ENCODE data around the gene CNN1. TPM values are rescaled to one million over a fixed set of nuclear protein-coding genes. Genes with fewer than 3 reads are reported as not detected.

Gene CNN1
- total and polyA plus RNA-seq, 2 of the 8 experiments (the other 6 are each of a cell fraction or from before 2014, with no cell fraction given), result 29.8 to 50.8 TPM

- peaks cover 6% of the 10 kb centered on the region; the same call in 1 of the 2 replicates for H3K23me2 ChIP-seq (ENCODE audit: low read depth, low read length)
- no peaks in the 10 kb centered on the region for H3K79me2 ChIP-seq (ENCODE audit: control insufficient read depth in 1 of 2, insufficient read depth in 2 of 2, low read length in 2 of 2)
- H4K8ac ChIP-seq (ENCODE audit: extremely low read depth, insufficient read depth, low read length), result no peak overlapping the region; the same call in 1 of the 2 replicates
- ChIA-PET POLR2A (ENCODE audit: partially characterized antibody) (interaction anchor here (0.7 to 2.1 kb wide), 5 partner anchors 16 to 24 kb away, joined by 3 to 8 read pairs (median 4); partner anchors contain the start of gene ELOF1), CTCF (ENCODE audit: partially characterized antibody) (interaction anchor here (0.5 to 1.6 kb wide), 4 partner anchors 10 to 19 kb away, joined by 3 to 9 read pairs (median 7); no protein-coding TSS in a partner anchor)
- no peak overlapping the region for H2BK15ac ChIP-seq (ENCODE audit: low read length)
- no peaks in the 10 kb centered on the region for H3K9me3 ChIP-seq (ENCODE audit: insufficient read depth in 2 of 2, low read depth in 1 of 2, low read length in 1 of 2)
- H3K4me3 ChIP-seq (ENCODE audit: extremely low read depth in 1 of 4, insufficient read depth in 2 of 4, low read depth in 3 of 4, low read length in 4 of 4), result no peak overlapping the region
- H4K5ac ChIP-seq (ENCODE audit: insufficient read length, low read depth, low read length), result no peak overlapping the region
- DNase-seq (ENCODE audit: low read depth in 1 of 2, low spot score in 2 of 2) (no peak), FAIRE-seq (no peak)
- H3K4me2 ChIP-seq (ENCODE audit: insufficient read depth in 1 of 2, low read depth in 2 of 2, low read length in 2 of 2), result no peak overlapping the region
- H2BK20ac ChIP-seq (ENCODE audit: low read length), result no peak overlapping the region
- no peak overlapping the region for H4K91ac ChIP-seq (replicated peaks; ENCODE audit: insufficient read length, low read length)
- H3K4me1 ChIP-seq (replicated peaks in 1 of 4; ENCODE audit: control insufficient read depth in 3 of 4, insufficient read depth in 4 of 4, low read length in 3 of 4), result peaks cover 0 to 10% (median 6%) of the 10 kb centered on the region in 4 experiments; a peak in 4 of 7 replicates
- no peak overlapping the region for H2AK5ac ChIP-seq (ENCODE audit: low read depth, low read length)
- no peak overlapping the region for H3K18ac ChIP-seq (ENCODE audit: extremely low read depth, low read length)
- H2BK5ac ChIP-seq (ENCODE audit: low read depth, low read length), result no peak overlapping the region
- 87% methylated on average over 15 of the region's 15 CpGs; no CpG with 5 or more reads in 1 of the 2 experiments for WGBS, 2 experiments (ENCODE audit: extremely low coverage in 1 of 2, insufficient coverage in 1 of 2, insufficient read length in 1 of 2, insufficient replicate concordance in 2 of 2, low coverage in 1 of 2, low lambda C conversion rate in 2 of 2, missing lambda C conversion rate in 1 of 2)
- no peak overlapping the region for H2AFZ ChIP-seq (ENCODE audit: low read length)
- no peaks in the 10 kb centered on the region for H3K36me3 ChIP-seq (ENCODE audit: control insufficient read depth in 2 of 4, insufficient read depth in 4 of 4, low read length in 3 of 4)
- no peaks in the 10 kb centered on the region for H3K79me1 ChIP-seq (ENCODE audit: low read depth, low read length)
- no peak overlapping the region for H3K56ac ChIP-seq (replicated peaks; ENCODE audit: insufficient read length, low read depth, low read length)
- H3K23ac ChIP-seq (ENCODE audit: insufficient read length), result no peak overlapping the region
- H3K9ac ChIP-seq (replicated peaks in 1 of 4; ENCODE audit: extremely low read depth in 1 of 4, low read depth in 3 of 4, low read length in 3 of 4), result no peak overlapping the region
- H4K20me1 ChIP-seq (replicated peaks in 1 of 2; ENCODE audit: control insufficient read depth in 1 of 2, insufficient read depth in 2 of 2, low read length in 2 of 2), result peaks cover 0 to 2% of the 10 kb centered on the region in 2 experiments
- peaks cover 0 to 10% (median 6%) of the 10 kb centered on the region in 4 experiments; a peak in 5 of 7 replicates for H3K27me3 ChIP-seq (replicated peaks in 1 of 4; ENCODE audit: control insufficient read depth in 3 of 4, extremely low read depth in 1 of 4, insufficient read depth in 3 of 4, low read length in 3 of 4)
- 0 out of 2 replicates have a peak overlapping the region, but pooled peaks have one; percentile 27 for H2BK12ac ChIP-seq (ENCODE audit: low read depth, low read length)
- H3K4ac ChIP-seq (replicated peaks; ENCODE audit: insufficient read length, low read depth, low read length), result no peak overlapping the region
- no peak overlapping the region for H2BK120ac ChIP-seq (replicated peaks; ENCODE audit: low read depth, low read length)
- H3K27ac ChIP-seq (ENCODE audit: low read depth, low read length), result no peak overlapping the region
- no peak overlapping the region for H3K14ac ChIP-seq (ENCODE audit: insufficient read length)
- no peak for TF ChIP-seq SUZ12 (IDR thresholded peaks at IDR 0.05; ENCODE audit: low read length)
- no peak for TF ChIP-seq TEAD4 (IDR thresholded peaks at IDR 0.05; ENCODE audit: low read depth, low read length)
- TF ChIP-seq, protein P1, sequence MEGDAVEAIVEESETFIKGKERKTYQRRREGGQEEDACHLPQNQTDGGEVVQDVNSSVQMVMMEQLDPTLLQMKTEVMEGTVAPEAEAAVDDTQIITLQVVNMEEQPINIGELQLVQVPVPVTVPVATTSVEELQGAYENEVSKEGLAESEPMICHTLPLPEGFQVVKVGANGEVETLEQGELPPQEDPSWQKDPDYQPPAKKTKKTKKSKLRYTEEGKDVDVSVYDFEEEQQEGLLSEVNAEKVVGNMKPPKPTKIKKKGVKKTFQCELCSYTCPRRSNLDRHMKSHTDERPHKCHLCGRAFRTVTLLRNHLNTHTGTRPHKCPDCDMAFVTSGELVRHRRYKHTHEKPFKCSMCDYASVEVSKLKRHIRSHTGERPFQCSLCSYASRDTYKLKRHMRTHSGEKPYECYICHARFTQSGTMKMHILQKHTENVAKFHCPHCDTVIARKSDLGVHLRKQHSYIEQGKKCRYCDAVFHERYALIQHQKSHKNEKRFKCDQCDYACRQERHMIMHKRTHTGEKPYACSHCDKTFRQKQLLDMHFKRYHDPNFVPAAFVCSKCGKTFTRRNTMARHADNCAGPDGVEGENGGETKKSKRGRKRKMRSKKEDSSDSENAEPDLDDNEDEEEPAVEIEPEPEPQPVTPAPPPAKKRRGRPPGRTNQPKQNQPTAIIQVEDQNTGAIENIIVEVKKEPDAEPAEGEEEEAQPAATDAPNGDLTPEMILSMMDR (IDR thresholded peaks at IDR 0.05; ENCODE audit: control extremely low read depth in 1 of 3, insufficient read depth in 1 of 3, low read depth in 1 of 3, low read length in 3 of 3), result no peak
- TF ChIP-seq YY1 (IDR thresholded peaks at IDR 0.05; ENCODE audit: low read depth, low read length), result no peak
- TF ChIP-seq NANOG (IDR thresholded peaks at IDR 0.05; ENCODE audit: insufficient read depth, low read depth, low read length, poor library complexity, severe bottlenecking), result no peak
- TF ChIP-seq ATF3 (IDR thresholded peaks at IDR 0.05; ENCODE audit: insufficient read depth, low read depth, low read length), result no peak
- TF ChIP-seq SIN3A (conservative IDR thresholded peaks at IDR 0.05 in 1 of 2, IDR thresholded peaks at IDR 0.05 in 1 of 2; ENCODE audit: low read depth in 1 of 2, low read length in 2 of 2), result no peak
- no peak for TF ChIP-seq RFX5 (IDR thresholded peaks at IDR 0.05; ENCODE audit: borderline replicate concordance, low read depth, low read length)
- no peak for TF ChIP-seq MAFK (IDR thresholded peaks at IDR 0.05; ENCODE audit: low read depth, low read length)
- TF ChIP-seq SRF (IDR thresholded peaks at IDR 0.05; ENCODE audit: low read depth, low read length), result no peak
Measured at GRCh38 chr19:11576227-11576626, 37.6 kb downstream of the CNN1 start.
